Skeletal muscle tissue (tissue), 4 donors: ENCODE results near the gene HADHB. TPM values are rescaled to one million over a fixed set of nuclear protein-coding genes. Genes with fewer than 3 reads are reported as not detected.

ENCODE experiments used
- H3K27ac ChIP-seq: one replicate; pipeline ENCODE4 v1.7.0; 2013; ENCODE audit warnings: mild to moderate bottlenecking, low read depth, low read length, inconsistent platforms
- H3K27me3 ChIP-seq, 3 donors: one replicate each; pipeline ENCODE4 v1.7.0; 2013; ENCODE audit warnings: low read length in 3 of 3; ENCODE audit not compliant: control insufficient read depth in 3 of 3, insufficient read depth in 3 of 3
- H3K36me3 ChIP-seq, 3 donors: one replicate each; pipeline ENCODE4 v1.7.0; 2013; ENCODE audit warnings: low read length in 3 of 3; ENCODE audit not compliant: control insufficient read depth in 3 of 3, insufficient read depth in 3 of 3
- H3K4me1 ChIP-seq, 3 donors: one replicate each; pipeline ENCODE4 v1.7.0; 2013; ENCODE audit warnings: low read length in 3 of 3, mild to moderate bottlenecking in 3 of 3; ENCODE audit not compliant: control insufficient read depth in 3 of 3, insufficient read depth in 3 of 3
- H3K4me3 ChIP-seq, 3 donors: one replicate each; pipeline ENCODE4 v1.7.0; 2013; ENCODE audit warnings: low read length in 3 of 3
- H3K9ac ChIP-seq, 3 donors: one replicate each; pipeline ENCODE4 v1.7.0; 2013; ENCODE audit warnings: low read length in 3 of 3, mild to moderate bottlenecking in 3 of 3, moderate library complexity in 2 of 3, low read depth in 1 of 3
- H3K9me3 ChIP-seq, 3 donors: one replicate each; pipeline ENCODE4 v1.7.0; 2013; ENCODE audit warnings: low read length in 3 of 3; ENCODE audit not compliant: control insufficient read depth in 3 of 3
- total RNA-seq: library from RNA; depleted of rRNA; stranded (reverse); fragments of >200 nt; gene quantifications from one replicate; pipeline ENCODE4 v1.2.3, GENCODE V29; 2014
- donor health status: Osteomylitis.

The HADHB gene
- total RNA-seq, 1 donor from 2014 or later, result 118 TPM

DNA sequence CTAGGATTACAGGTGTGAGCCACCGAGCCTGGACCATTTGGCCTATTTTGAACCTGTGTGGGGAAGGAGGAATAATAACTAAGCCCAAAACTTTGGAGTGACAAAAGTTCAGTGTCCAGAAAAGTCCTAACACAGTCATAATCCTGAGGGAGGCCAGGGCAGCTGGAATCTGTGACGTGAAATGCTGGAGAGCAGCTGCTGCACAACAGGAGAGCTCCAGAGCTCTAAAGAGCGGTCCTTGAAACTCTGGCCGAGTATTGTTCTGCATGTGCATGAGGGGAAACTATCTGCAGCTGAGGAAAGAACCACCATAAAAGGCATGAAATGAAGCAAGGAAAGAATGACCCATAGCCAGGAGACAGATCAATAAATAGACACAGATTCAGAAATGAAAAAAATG lies 28.2 kb upstream of the HADHB start:
- Histone ChIP-seq H3K9ac (no peak overlapping the region), H3K27me3 (no peaks in the 10 kb centered on the region), H3K36me3 (peaks cover 42 to 56% (median 46%) of the 10 kb centered on the region in 3 donors), H3K4me3 (no peak overlapping the region), H3K27ac (no peak overlapping the region), H3K9me3 (no peaks in the 10 kb centered on the region), H3K4me1 (peaks cover 0 to 2% (median 0%) of the 10 kb centered on the region in 3 donors)

GRCh38 chr2:26217720-26218119 lies 27.0 kb upstream of the HADHB start:
- Histone ChIP-seq H3K27me3 (no peaks in the 10 kb centered on the region), H3K36me3 (peaks cover 40 to 52% (median 41%) of the 10 kb centered on the region in 3 donors), H3K4me3 (no peak overlapping the region), H3K9ac (no peak overlapping the region), H3K27ac (no peak overlapping the region), H3K9me3 (no peaks in the 10 kb centered on the region), H3K4me1 (peaks cover 0 to 2% (median 0%) of the 10 kb centered on the region in 3 donors)

DNA sequence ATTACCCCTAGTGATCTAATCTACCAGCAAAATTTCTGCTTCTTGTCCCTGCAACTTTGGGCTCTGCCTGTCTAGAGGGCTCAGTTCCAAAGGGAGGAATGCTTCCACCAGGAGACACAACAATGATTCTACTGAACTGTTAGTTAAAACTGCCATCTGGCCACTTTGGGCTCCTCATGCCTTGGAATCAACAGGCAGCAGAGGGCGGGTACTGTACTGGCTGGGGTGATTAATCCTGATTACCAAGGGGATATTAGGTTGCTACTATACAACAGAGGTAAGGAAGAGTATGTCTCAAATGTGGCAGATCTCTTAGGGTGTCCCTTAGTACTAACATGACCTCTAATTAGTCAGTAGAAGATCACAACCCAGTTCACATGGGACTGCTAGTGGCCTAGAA lies 21.7 kb upstream of the HADHB start:
- peaks cover 0 to 2% (median 0%) of the 10 kb centered on the region in 3 donors for H3K4me1 ChIP-seq
- no peak overlapping the region for H3K27ac ChIP-seq
- no peaks in the 10 kb centered on the region for H3K27me3 ChIP-seq
- no peak overlapping the region for H3K4me3 ChIP-seq
- H3K9ac ChIP-seq, result no peak overlapping the region
- H3K36me3 ChIP-seq, result peaks cover 19 to 40% (median 33%) of the 10 kb centered on the region in 3 donors
- H3K9me3 ChIP-seq, result no peaks in the 10 kb centered on the region

GRCh38 chr2:26224095-26224494 lies 20.6 kb upstream of the HADHB start:
- peaks cover 25 to 50% (median 43%) of the 10 kb centered on the region in 3 donors for H3K36me3 ChIP-seq
- H3K4me1 ChIP-seq, result peaks cover 0 to 2% (median 0%) of the 10 kb centered on the region in 3 donors
- H3K27ac ChIP-seq, result no peak overlapping the region
- H3K9ac ChIP-seq, result no peak overlapping the region
- H3K4me3 ChIP-seq, result no peak overlapping the region
- no peaks in the 10 kb centered on the region for H3K9me3 ChIP-seq
- no peaks in the 10 kb centered on the region for H3K27me3 ChIP-seq

- Histone ChIP-seq H3K4me1 (peaks cover 0 to 2% (median 0%) of the 10 kb centered on the region in 3 donors), H3K9ac (no peak overlapping the region), H3K36me3 (peaks cover 35 to 75% (median 66%) of the 10 kb centered on the region in 3 donors), H3K4me3 (no peak overlapping the region), H3K27me3 (no peaks in the 10 kb centered on the region), H3K9me3 (no peaks in the 10 kb centered on the region), H3K27ac (no peak overlapping the region)
These were observed 15.1 kb upstream of the HADHB start for GRCh38 chr2:26229595-26229994.

DNA sequence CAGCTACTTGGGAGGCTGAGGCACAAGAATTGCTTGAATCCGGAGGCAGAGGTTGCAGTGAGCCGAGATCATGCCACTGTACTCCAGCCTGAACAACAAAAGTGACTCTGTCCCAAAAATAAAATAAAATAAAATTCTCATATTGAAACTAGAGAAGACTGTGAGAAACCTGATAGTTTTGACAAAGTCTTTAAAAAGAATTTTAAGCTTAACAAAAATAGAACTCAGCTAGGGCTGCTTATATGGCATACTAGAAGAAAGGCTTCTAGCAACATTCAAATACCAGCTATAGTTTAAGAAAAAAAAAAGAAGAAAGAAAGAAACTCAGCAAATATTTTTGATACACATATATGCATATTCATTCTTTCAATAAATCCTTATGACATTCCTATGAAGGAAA lies 13.9 kb upstream of the HADHB start:
- Histone ChIP-seq H3K9ac (no peak overlapping the region), H3K4me1 (peaks cover 0 to 2% (median 0%) of the 10 kb centered on the region in 3 donors), H3K27me3 (no peaks in the 10 kb centered on the region), H3K27ac (no peak overlapping the region), H3K9me3 (no peaks in the 10 kb centered on the region), H3K4me3 (no peak overlapping the region), H3K36me3 (peaks cover 38 to 85% (median 69%) of the 10 kb centered on the region in 3 donors)

DNA sequence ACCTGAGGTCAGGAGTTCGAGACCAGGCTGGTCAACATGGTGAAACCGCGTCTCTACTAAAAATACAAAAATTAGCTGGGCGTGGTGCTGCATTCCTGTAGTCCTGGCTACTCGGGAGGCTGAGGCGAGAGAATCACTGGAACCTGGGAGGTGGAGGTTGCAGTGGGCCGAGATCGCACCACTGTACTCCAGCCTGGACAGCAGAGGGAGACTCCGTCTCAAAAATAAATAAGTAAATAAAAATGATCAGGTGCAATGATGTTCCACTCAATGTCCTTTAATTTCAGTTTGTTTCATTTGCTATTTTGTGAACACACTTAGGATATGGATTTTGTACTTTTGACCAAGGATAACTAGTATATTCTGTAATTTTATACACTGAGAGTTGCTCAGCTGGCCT lies 9.7 kb upstream of the HADHB start:
- H3K4me1 ChIP-seq, result peaks cover 11 to 24% (median 21%) of the 10 kb centered on the region in 3 donors
- no peak overlapping the region for H3K4me3 ChIP-seq
- peaks cover 27 to 58% (median 56%) of the 10 kb centered on the region in 3 donors for H3K36me3 ChIP-seq
- no peak overlapping the region for H3K9ac ChIP-seq
- H3K27me3 ChIP-seq, result no peaks in the 10 kb centered on the region
- no peak overlapping the region for H3K27ac ChIP-seq
- H3K9me3 ChIP-seq, result no peaks in the 10 kb centered on the region

GRCh38 chr2:26237868-26238267 lies 6.9 kb upstream of the HADHB start:
- no peaks in the 10 kb centered on the region for H3K27me3 ChIP-seq
- no peak overlapping the region for H3K9ac ChIP-seq
- H3K9me3 ChIP-seq, result no peaks in the 10 kb centered on the region
- H3K36me3 ChIP-seq, result peaks cover 19 to 42% (median 38%) of the 10 kb centered on the region in 3 donors
- H3K4me3 ChIP-seq, result no peak overlapping the region
- H3K27ac ChIP-seq, result no peak overlapping the region
- peaks cover 22 to 39% (median 31%) of the 10 kb centered on the region in 3 donors for H3K4me1 ChIP-seq

GRCh38 chr2:26238311-26238958 lies 6.3 kb upstream of the HADHB start:
- no peak overlapping the region for H3K4me3 ChIP-seq
- H3K9me3 ChIP-seq, result no peaks in the 10 kb centered on the region
- peaks cover 13 to 37% (median 32%) of the 10 kb centered on the region in 3 donors for H3K36me3 ChIP-seq
- no peak overlapping the region for H3K27ac ChIP-seq
- peaks cover 26 to 44% (median 35%) of the 10 kb centered on the region in 3 donors for H3K4me1 ChIP-seq
- H3K9ac ChIP-seq, result no peak overlapping the region
- H3K27me3 ChIP-seq, result no peaks in the 10 kb centered on the region

- H3K4me1 ChIP-seq, result peaks cover 41 to 64% (median 42%) of the 10 kb centered on the region in 3 donors
- no peak overlapping the region for H3K27ac ChIP-seq
These were observed 2.8 kb upstream of the HADHB start for GRCh38 chr2:26241928-26242436.

More at GRCh38 chr2:26241928-26242436, 2.8 kb upstream of the HADHB start:
- H3K4me3 ChIP-seq, result no peak overlapping the region
- no peak overlapping the region for H3K9ac ChIP-seq
- no peaks in the 10 kb centered on the region for H3K9me3 ChIP-seq
- peaks cover under 1 to 10% (median 7%) of the 10 kb centered on the region in 3 donors for H3K36me3 ChIP-seq
- no peaks in the 10 kb centered on the region for H3K27me3 ChIP-seq
